ENCODE data around the gene VAV2. TPM values are rescaled to one million over a fixed set of nuclear protein-coding genes. Genes with fewer than 3 reads are reported as not detected.
"Not testable (repeated sequence)": the region's sequence is repeated elsewhere in the genome, so short reads cannot be mapped to it uniquely, and the experiment has no call there.

VAV2 gene
- total and polyA plus RNA-seq, 8 donors: 25.3 to 44.1 (median 35.5) TPM

DNA sequence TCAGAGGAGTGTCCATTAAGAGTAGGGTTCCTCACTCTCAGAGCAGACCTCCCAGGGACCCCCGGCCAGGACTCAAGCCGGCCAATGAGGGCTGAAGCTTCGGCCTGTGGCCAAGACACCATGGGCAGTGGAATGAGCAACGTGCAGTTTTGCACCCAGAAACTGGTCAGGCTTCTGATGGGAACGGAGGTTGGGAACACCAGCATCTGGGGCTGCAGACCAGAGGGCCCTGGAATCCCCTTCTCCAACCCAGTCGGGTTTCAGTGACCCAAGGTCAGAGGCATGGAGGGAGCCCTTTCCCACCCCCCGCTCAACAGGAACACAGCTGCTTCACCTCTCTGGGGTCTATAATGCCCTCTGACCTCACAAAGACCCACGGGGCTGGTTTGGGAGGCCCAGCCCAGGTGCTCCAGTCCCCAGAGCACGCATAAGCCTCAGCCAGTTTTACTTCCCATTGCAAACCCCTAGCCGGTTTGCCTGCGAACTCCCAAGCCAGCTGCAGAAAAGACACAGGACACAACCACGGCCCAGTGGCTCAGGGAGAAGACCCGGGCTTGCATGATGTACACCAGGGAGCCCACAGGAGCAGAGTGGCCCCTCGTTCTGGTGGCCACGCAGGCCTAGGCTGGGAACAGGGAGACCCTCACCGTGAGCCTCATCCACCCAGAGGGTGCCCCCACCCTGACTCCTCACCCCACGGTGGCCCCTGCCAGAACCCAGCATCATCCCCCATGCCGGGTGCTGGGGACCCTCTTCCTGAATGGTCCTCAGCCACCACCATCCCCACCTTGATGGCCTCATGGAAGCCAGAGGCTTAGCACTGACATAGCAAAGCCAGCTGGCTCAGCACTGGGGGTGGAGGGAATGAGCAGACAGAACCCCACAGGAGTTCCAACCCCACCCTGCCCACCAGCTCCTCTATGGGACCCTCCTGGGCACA is 30.6 kb downstream of the VAV2 start:
- no peak overlapping the region for H3K4me3 ChIP-seq
- no peaks in the 10 kb centered on the region for H3K27me3 ChIP-seq
- DNase-seq: peak in 1 of 4 donors; percentile 56
- H3K9me3 ChIP-seq: peaks cover 0 to 11% of the 10 kb centered on the region in 2 donors
- TF ChIP-seq, protein P1, sequence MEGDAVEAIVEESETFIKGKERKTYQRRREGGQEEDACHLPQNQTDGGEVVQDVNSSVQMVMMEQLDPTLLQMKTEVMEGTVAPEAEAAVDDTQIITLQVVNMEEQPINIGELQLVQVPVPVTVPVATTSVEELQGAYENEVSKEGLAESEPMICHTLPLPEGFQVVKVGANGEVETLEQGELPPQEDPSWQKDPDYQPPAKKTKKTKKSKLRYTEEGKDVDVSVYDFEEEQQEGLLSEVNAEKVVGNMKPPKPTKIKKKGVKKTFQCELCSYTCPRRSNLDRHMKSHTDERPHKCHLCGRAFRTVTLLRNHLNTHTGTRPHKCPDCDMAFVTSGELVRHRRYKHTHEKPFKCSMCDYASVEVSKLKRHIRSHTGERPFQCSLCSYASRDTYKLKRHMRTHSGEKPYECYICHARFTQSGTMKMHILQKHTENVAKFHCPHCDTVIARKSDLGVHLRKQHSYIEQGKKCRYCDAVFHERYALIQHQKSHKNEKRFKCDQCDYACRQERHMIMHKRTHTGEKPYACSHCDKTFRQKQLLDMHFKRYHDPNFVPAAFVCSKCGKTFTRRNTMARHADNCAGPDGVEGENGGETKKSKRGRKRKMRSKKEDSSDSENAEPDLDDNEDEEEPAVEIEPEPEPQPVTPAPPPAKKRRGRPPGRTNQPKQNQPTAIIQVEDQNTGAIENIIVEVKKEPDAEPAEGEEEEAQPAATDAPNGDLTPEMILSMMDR (IDR thresholded peaks at IDR 0.05): no peak
- H3K27ac ChIP-seq: no peak overlapping the region
- intact Hi-C loops (cut with DNase I): no loop called here
- peaks cover 23 to 43% of the 10 kb centered on the region in 2 donors for H3K4me1 ChIP-seq
- ATAC-seq: no peak
- H3K36me3 ChIP-seq: no peaks in the 10 kb centered on the region

DNA sequence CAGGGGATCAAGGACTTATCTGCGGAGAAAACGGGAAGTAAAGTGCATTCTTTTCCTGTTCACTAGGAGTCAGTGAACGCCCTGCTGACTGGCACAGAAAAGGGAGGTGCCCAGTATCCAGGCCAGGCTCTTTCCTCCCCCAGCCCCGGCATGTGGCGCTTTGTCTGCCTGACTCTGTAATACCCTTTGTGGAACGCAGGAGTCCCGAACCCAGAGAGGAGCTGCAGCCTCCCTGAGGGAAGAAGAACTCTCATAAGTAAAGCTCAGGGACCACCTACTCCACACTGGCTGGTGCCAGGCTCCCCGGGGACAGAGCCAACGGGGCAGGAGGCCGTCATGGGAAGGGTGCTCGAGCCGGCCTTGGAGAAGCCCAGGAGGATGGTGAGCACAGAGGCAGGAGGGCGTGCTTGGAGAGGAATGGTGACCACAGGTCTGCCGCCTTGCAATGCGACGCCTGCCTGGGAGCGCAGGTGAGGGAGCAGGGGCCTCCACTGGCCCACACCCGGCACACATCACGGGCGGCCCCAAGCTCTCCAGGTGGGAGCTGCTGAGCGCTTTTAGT is 31.5 kb downstream of the VAV2 start:
- H3K4me1 ChIP-seq: peaks cover 30 to 51% of the 10 kb centered on the region in 2 donors
- peaks cover 0 to 11% of the 10 kb centered on the region in 2 donors for H3K9me3 ChIP-seq
- ATAC-seq (peak; percentile 86), DNase-seq (peak in 2 of 4 donors; percentile 64 to 79)
- TF ChIP-seq, protein P1 (IDR thresholded peaks at IDR 0.05): no peak
- no peaks in the 10 kb centered on the region for H3K36me3 ChIP-seq
- no peaks in the 10 kb centered on the region for H3K27me3 ChIP-seq
- intact Hi-C loops (cut with DNase I): no loop called here
- H3K4me3 ChIP-seq: no peak overlapping the region
- H3K27ac ChIP-seq: peak overlapping the region in 1 of 2 donors; percentile 41

DNA sequence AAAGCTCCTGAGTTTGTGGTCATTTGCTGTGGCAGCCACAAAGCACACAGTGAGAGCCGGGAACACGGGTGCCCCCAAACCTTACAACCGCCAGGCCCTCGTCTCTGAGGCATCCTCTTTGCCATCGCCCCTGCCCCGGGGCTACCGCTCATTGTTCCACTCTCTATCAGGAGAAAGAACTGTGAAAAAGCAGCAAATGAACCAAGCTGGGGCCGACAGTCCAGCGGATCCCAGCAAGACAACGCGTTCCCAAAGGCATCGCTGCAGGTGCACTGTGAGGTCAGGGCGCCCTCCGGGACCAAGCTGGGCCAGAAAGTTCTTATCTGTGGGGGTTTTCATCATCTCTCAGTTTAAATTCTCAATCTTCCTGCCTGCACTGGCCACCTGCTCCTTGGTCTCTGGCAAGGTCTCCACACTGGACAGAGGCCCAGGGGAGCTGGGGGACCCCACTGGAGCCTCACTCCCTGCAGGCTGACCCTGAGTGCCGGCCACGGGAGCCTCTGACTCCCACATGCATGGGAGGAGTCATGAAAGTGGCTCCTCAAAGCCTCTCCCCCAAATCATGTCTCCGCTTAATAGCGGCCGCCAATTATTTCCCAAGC is 32.1 kb downstream of the VAV2 start:
- no peaks in the 10 kb centered on the region for H3K36me3 ChIP-seq
- peak overlapping the region in 1 of 2 donors; percentile 33 for H3K27ac ChIP-seq
- DNase-seq: peak in 1 of 4 donors; percentile 48
- peaks cover 30 to 53% of the 10 kb centered on the region in 2 donors for H3K4me1 ChIP-seq
- H3K4me3 ChIP-seq: no peak overlapping the region
- H3K27me3 ChIP-seq: no peaks in the 10 kb centered on the region
- intact Hi-C loops (cut with DNase I): no loop called here
- no peak for ATAC-seq
- TF ChIP-seq, protein P1 (IDR thresholded peaks at IDR 0.05): no peak
- peaks cover 0 to 10% of the 10 kb centered on the region in 2 donors for H3K9me3 ChIP-seq

DNA sequence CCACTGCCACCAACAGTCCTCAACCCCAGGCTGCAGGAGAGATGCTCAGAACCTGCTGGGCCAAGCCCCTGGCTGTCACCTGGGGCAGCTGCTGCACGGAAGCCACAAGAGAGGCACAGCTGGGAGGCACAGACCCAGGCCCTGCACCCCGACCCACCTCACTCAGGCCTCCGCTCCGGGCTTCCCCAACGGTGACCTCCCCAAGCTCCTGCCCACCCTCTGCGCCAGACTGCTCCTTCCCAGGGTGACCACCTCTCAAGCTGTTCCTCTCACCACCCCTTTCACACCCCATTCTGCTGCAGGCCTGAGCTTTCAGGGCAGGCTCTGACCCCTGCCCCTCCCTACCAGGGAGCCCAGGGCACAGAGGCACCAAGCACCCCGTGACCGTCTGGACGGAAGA is 33.0 kb downstream of the VAV2 start:
- Histone ChIP-seq H3K27me3 (no peaks in the 10 kb centered on the region), H3K27ac (no peak overlapping the region), H3K9me3 (peaks cover 0 to 3% of the 10 kb centered on the region in 2 donors), H3K4me3 (no peak overlapping the region), H3K36me3 (no peaks in the 10 kb centered on the region), H3K4me1 (peaks cover 30 to 61% of the 10 kb centered on the region in 2 donors)
- ATAC-seq: no peak
- DNase-seq: peak in 1 of 4 donors; percentile 63
- TF ChIP-seq, protein P1 (IDR thresholded peaks at IDR 0.05): no peak
- intact Hi-C loops (cut with DNase I): no loop called here

DNA sequence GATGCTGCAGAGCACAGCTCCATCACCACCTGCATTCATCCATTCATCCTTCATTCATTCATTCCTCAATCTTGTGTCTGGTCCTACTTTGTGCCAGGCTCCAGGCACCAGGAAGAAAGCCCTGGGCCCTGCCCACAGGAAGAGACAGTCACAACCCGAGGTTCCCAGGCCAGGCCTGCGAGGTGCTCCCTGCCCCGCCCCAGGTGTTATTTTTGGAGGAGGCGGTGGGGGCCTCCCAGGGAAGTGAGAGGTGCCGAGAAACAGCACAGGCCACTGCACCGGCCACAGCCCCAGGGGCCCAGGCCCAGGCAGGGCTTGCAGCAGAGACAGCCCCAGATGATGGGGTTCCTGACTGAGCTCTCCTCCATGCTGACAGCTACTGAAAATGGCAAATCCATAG is 33.4 kb downstream of the VAV2 start:
- Histone ChIP-seq H3K36me3 (no peaks in the 10 kb centered on the region), H3K9me3 (no peaks in the 10 kb centered on the region), H3K27ac (no peak overlapping the region), H3K4me1 (peaks cover 30 to 61% of the 10 kb centered on the region in 2 donors), H3K4me3 (no peak overlapping the region), H3K27me3 (no peaks in the 10 kb centered on the region)
- ATAC-seq (no peak), DNase-seq (peak in 1 of 4 donors; percentile 35)
- intact Hi-C loops (cut with DNase I): no loop called here
- TF ChIP-seq, protein P1 (IDR thresholded peaks at IDR 0.05): no peak

DNA sequence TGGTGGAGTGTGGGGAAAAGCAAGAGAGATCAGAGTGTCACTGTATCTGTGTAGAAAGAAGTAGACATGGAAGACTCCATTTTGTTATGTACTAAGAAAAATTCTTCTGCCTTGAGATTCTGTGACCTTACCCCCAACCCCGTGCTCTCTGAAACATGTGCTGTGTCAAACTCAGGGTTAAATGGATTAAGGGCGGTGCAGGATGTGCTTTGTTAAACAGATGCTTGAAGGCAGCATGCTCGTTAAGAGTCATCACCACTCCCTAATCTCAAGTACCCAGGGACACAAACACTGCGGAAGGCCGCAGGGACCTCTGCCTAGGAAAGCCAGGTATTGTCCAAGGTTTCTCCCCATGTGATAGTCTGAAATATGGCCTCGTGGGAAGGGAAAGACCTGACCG is 34.4 kb downstream of the VAV2 start:
- ATAC-seq; H3K4me3 ChIP-seq; H3K27me3 ChIP-seq; H3K36me3 ChIP-seq; H3K27ac ChIP-seq; DNase-seq; intact Hi-C loops (cut with DNase I); H3K9me3 ChIP-seq: not testable (repeated sequence)
- peaks cover 30 to 61% of the 10 kb centered on the region in 2 donors for H3K4me1 ChIP-seq

All from left lung (tissue), 10 donors.